GM19455 (cell line): ENCODE measurements around the gene UGT2B15.
A peak's percentile ranks its signal among the peaks of the same experiment; 100 is the strongest.
"Not testable (repeated sequence)": the region's sequence is repeated elsewhere in the genome, so short reads cannot be mapped to it uniquely, and the experiment has no call there.

Experiments used
- ATAC-seq: cut with Tn5 transposase; IDR thresholded peaks from one replicate; pipeline ENCODE4 v1.9.1; 2021; ENCODE audit not compliant: unreplicated experiment

The UGT2B15 gene

DNA sequence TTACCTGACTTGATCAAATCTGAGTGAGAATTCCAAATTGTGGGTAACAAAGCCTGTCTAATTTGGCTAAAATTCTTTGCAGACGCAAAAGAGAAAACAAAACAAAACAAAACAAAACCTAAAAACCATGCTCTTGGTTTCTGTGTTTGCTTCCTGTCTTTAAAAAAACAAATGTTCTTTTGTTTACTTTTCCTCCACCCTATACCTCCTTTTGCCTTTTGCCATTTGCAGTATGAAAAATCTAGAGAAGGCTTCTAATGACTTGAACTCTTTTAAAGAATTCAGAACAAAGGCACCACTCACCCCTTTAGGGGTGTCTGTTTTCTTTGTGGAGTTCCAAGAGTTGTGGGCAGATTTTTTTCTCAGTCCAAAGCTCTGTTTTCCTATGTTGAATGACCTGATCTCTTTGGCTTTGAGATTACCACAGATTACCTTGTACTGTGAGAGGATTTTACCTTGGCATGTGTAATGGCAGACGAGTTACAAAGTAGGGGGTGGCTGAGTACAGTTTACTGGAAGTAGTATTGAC, 13.9 kb downstream of the UGT2B15 start:
- ATAC-seq = peak; percentile 65

DNA sequence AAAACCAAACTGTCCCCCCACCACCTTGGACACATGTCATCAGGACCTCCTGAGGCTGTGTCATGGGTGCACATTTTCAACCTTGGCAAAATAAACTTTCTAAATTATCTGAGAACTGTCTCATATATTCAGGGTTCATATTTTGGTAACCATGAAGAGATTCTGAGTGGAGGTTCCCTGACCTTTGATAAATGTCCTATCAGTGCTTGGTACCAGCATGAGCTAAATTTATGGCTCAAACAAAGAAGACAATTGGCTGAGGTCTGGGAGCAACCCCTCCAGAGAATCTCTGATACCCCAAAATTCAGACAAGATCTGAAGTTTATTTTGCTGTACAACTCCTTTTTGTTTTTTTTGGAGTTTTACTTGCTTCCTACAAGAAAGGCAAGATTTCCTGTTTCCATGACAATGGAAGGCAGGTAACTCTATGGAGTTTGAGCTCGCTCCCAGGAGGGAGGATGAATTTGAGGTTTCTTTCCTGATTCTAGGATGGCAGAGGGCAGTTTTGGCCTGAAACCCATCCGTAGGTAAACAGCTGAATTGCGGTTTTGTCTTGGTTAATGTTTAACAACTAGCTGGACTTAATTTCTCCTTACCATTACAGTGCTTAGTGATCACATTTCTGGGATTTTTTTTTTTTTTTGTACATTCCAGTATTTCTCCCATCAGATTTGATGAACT, 14.5 kb downstream of the UGT2B15 start:
- peak; percentile 22 for ATAC-seq

DNA sequence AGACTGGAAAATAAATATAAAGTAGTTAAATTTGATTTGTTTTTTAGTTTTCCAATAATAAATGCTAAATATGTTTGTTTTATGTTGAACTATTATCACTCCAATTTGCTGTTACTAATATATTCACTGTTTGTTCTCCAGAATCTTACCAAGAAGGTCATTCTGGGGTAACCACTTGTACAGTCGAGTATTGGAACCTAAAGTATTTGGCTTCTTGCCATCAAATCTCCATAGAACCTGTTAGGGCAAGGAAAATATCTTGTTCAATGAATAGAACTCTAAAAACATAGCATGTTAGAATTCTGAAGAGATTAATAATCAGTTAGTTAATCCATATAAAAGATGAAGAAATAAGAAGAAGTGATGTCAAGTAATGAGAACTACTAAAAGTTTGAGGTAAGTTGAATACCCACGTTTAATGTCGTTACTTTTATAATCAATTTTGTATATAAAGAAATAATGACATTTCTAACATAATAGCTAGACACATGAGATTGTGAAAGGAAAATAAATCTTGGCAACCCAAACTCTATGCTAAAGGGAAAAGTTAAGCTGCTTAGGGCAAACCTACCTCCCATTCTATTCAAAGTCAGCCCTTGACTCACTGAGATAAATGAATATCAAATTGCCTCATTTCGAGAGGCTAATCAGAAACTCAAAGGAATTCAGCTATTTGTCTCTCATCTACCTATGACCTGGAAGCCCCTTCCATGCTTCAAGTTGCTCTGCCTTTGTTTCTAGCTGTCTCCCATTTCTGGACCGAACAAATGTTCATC, 15.3 kb downstream of the UGT2B15 start:
- no peak for ATAC-seq

DNA sequence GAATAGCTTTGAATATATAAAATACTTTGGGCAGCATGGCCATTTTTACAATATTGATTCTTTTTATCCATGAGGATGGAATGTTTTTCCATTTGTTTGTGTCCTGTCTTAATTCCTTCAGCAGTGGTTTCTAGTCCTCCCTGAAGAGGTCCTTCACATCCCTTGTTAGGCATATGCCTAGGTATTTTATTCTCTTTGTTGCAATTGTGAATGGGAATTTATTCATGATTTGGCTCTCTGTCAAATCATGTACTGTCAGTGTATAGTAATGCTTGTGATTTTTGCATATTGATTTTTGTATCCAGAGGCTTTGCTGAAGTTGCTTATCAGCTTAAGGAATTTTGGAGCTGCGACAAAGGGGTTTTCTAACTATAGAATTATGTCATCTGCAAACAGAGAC, 18.5 kb downstream of the UGT2B15 start:
- no peak for ATAC-seq

DNA sequence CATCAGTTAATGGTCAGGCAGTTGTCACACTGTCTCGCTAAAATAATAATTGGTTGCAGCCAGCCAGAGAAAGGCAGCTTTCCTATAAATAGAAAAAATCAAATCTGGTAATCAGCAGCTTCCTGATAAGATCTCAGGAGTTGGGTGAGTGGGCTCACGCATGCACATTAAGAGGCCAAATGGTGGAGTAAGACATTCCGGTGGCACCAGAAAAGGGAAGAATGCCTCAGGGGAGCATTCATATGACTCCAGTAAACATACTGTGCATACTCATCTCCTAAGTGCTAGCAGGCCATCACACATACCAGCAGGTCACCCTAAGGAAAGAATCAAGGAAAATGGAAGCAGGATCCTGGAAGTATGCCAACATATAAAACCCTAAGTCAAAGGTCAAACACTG, 40.1 kb downstream of the UGT2B15 start:
- no peak for ATAC-seq

DNA sequence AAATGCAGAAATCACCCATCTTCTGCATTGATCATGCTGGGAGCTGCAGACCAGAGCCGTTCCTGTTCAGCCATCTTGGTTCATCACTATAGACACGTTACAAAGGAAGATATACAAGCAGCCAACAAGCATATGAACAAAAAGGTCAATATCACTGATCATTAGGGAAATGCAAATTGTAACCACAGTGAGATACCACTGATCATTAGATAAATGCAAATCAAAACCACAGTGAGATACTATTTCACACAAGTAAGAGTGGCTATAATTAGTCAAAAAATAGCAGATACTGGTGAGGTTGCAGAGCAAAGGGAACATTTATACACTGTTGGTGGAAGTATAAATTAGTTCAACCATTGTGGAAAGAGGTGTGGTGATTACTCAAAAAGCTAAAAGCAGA, 47.7 kb downstream of the UGT2B15 start:
- not testable (repeated sequence) for ATAC-seq

DNA sequence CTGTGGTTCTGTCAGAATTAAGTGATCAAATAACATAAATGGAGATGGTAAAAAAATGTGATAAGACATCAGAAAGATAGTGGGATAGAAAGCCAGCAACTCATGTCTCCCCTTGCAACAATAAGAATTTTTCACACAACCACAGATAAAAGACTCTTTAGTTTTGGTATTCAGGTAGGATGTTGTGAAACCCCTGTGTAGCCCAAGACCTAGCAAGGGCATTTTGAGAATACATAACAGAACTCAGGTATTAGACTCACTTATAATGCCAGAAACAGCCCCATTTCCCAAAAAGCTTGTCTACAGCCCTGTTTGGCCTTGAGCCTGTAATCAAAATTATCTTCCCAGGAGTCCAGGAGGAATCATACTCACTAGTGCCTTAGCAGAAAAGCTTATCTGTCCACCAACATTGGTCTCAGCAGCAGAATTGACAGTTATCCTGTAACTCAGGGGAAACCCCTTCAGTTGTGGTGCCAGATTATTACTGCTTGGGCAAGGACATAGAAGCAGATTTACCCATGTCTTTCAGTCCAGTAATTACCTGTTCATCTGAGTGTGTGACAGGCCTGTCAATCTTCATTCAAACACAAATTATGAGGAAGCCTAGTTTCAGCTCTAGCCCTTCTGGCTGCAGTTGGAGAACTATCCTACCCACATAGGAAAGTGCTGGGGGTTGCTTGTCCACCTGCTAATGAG, 53.3 kb downstream of the UGT2B15 start:
- no peak for ATAC-seq

DNA sequence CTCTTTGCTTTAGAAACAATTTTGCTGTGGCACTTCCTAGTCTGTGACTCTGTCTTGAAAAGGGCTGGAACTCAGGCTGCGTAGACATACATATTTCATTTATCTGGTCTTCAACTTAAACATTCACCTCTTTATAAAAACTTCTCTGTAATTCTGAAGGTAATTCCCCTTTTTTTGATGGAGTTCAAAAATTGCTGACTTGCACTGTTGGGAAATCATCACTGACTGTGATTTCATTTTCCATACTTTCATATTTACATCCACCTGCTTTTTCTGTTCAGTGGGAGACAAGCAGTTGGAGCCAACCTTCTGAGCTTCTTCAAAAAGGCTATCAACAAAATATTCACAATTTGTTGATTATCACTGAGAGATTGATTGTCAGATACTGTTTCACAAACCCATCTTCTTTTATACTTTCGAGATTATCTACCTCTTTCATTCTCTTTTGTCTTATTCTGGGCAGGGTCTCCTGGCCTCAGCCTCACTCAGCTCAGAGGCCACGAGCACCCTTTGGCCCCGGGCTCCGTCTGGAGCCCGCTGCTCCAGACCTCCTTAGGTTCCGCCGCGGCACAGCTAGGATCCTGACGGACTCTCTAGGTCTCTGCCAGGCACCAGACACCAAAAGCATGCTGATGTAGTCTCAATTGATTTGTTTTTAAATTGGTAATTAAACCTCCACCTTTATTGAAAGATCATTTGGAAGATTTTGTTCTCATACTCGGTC, 54.6 kb downstream of the UGT2B15 start:
- no peak for ATAC-seq

DNA sequence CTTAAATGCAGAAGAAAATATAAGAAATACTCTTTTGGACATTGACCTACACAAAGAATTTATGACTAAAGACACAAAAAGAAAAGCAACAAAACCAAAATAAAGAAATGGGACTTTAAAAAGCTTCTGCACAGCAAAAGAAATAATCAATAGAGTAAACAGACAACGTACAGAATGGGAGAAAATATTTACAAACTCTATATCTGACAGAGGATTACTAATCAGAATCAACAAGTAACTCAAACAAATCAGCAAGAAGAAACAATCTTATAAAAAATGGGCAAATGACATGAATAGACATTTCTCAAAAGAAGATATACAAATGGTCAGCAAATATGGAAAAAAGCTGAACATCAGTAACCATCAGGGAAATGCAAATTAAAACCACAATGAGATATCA, 56.7 kb downstream of the UGT2B15 start:
- no peak for ATAC-seq

DNA sequence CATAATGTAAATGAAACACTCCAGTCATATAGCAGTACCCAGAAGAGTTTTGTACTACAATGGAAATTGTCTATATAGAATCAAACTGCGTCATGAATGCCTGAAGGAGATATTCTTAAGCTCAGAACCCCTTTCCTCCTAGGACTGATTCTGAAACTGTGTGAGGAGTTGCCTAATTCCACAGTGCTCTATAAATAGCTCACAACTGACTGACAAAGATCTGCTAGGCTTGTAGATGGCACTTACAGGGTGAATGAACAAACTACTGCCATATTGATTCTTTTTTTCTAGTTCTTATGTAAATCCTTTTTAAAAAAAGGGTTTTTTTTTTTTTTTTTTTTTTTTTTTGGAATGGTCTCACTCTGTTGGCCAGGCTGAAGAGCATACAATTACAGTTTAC, 64.2 kb downstream of the UGT2B15 start:
- no peak for ATAC-seq

DNA sequence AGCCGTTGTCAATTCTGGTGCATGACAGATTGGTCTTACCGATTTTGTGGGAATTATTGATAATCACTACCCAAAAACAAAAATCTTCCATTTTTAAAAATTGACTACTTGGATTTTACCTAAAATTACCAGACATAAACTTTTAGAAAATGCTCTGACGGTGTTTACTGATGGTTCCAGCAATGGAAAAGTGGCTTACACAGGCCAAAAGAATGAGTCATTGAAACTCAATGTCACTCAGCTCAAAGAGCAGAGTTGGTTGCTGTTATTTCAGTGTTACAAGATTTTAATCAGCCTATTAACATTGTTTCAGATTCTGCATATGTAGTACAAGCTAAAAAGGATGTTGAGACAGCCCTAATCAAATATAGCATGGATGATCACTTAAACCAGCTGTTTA, 71.3 kb downstream of the UGT2B15 start:
- no peak for ATAC-seq

DNA sequence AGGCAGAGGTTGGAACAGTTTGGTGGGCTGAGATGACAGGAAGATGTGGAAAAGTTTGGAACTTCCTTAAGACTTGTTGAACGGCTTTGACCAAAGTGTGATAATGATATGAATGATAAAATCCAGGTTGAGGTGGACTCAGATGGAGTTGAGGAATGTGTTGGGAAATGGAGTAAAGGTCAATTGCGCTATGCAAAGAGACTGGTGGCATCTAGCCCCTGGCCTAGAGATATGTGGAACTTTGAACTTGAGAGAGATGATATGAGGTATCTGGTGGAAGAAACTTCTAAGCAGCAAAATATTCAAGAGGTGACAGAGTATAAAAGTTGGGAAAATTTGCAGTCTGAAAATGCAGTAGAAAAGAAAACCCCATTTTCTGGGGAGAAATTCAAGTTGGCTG, 73.0 kb downstream of the UGT2B15 start:
- no peak for ATAC-seq
